ENCODE measurements around the gene ALG9. TPM values are rescaled to one million over a fixed set of nuclear protein-coding genes. Genes with fewer than 3 reads are reported as not detected.

Gene ALG9
- total RNA-seq, 1 donor from 2014 or later, result 44.0 TPM

GRCh38 chr11:111770581-111771134 lies 100.7 kb downstream of the ALG9 start:
- no peak for DNase-seq (ENCODE audit: extremely low spot score, unreplicated experiment)
- no peak overlapping the region for H3K4me3 Mint-ChIP-seq
- H3K4me1 Mint-ChIP-seq (ENCODE audit: unreplicated experiment), result peaks cover 10% of the 10 kb centered on the region
- H3K27ac Mint-ChIP-seq, result peak overlapping the region; percentile 3
- no peaks in the 10 kb centered on the region for H3K27me3 Mint-ChIP-seq
- no peaks in the 10 kb centered on the region for H3K36me3 Mint-ChIP-seq
- TF ChIP-seq CTCF (conservative IDR thresholded peaks at IDR 0.05), result no peak
- H3K9me3 Mint-ChIP-seq, result no peaks in the 10 kb centered on the region

DNA sequence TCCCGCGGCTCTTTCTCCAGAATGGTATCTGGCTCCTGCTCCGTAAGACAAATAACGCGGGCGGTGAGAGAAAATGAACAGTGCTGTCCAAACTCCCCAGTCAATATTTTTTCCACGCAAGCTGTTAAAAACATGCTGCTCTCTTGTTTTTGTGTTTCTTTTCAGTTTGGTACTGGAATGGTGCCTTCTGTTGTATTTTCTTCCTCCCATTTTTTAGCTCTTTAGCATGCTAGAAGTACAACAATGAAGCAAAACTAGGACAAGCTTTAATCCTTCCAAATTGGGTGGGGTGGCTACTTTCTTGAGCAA lies 104.6 kb downstream of the ALG9 start:
- Mint-ChIP-seq H3K4me1 (ENCODE audit: unreplicated experiment) (peaks cover 24% of the 10 kb centered on the region), H3K9me3 (no peaks in the 10 kb centered on the region), H3K4me3 (peak overlapping the region; percentile 93), H3K36me3 (peaks cover 11% of the 10 kb centered on the region), H3K27me3 (no peaks in the 10 kb centered on the region), H3K27ac (peak overlapping the region; percentile 88)
- no peak for DNase-seq (ENCODE audit: extremely low spot score, unreplicated experiment)
- no peak for TF ChIP-seq CTCF (conservative IDR thresholded peaks at IDR 0.05)

DNA sequence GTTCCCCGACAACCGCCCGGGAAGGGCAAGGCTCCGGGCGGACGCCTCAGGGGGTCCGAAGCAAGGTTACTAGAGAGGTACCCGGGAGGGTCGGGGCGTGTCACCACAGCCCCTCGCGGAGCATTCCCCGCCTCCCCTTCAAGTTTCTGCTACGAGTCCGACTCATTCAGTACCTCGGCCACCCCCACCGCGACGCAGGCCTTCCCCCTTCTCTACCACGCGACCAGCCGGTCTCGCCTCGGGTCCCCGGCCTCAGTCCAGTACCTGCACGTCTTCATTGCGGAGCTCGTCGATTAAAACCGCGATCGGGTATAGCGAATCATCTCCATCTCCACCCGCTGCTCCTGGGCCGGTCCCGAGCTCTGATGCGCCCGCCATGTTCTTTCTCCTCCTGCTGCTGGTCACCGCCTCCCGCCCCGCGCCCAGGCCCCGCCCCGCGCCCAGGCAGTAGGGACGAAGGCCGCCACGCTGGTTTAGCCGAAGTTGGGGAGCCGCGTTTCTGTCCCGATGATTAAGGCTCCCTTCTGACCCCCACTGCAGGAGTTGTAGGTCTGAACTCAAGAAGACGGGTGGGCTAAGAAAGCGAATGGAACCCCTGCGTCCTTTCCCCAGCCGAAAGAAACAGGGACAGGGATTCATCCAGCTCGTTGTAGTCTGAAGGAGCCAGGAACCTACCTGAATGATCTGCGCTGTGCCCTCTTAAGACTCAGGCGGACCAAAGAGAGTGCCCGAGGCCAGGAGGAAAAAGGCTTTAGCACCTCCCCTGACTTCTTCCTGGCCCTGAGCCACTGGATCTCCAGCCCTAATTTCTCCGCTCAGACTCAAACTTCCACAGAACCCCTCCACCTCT lies 105.2 kb downstream of the ALG9 start, which contains the start of gene PPP2R1B:
Gene PPP2R1B, minus strand, starts transcription at position 406 of the 850 bp plus-strand sequence. Its CDS starts 28 bp downstream, at position 378.
- Mint-ChIP-seq H3K4me1 (ENCODE audit: unreplicated experiment) (peaks cover 24% of the 10 kb centered on the region), H3K9me3 (no peaks in the 10 kb centered on the region), H3K27ac (peak within 1 kb of the TSS; percentile 88), H3K27me3 (no peaks in the 10 kb centered on the region), H3K36me3 (peaks cover 13% of the 10 kb centered on the region), H3K4me3 (peak within 1 kb of the TSS; percentile 93)
- peak; percentile 77 for DNase-seq (ENCODE audit: extremely low spot score, unreplicated experiment)
- TF ChIP-seq CTCF (conservative IDR thresholded peaks at IDR 0.05), result no peak

GRCh38 chr11:111765320-111765983 lies 105.9 kb downstream of the ALG9 start:
- Mint-ChIP-seq H3K4me3 (peak overlapping the region; percentile 93), H3K36me3 (peaks cover 16% of the 10 kb centered on the region), H3K9me3 (no peaks in the 10 kb centered on the region)

DNA sequence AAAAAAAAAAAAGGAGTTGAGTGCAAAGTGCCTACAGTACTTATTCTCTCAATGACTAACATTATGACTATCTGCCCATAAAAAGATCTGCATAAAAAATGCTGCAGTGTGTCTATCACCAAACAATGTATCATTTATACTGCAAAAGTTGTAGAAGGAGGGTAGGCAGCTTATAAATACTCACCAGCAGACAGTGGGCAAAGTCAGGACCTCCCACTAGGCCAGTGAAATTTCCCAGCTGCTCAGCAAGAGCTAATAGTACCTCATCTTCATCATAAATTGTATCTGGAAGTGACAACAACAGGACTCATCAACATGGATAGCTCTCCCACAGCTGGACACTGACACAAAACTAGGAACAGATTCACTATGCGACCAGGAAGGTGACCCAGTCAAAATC lies 106.8 kb downstream of the ALG9 start:
- Mint-ChIP-seq H3K9me3 (no peaks in the 10 kb centered on the region), H3K36me3 (peaks cover 20% of the 10 kb centered on the region), H3K4me3 (peak overlapping the region; percentile 93), H3K4me1 (ENCODE audit: unreplicated experiment) (peaks cover 20% of the 10 kb centered on the region), H3K27ac (peak overlapping the region; percentile 88), H3K27me3 (no peaks in the 10 kb centered on the region)
- TF ChIP-seq CTCF (conservative IDR thresholded peaks at IDR 0.05), result no peak
- DNase-seq (ENCODE audit: extremely low spot score, unreplicated experiment), result no peak

More at GRCh38 chr11:111765320-111765983, 105.9 kb downstream of the ALG9 start:
- Mint-ChIP-seq H3K4me1 (ENCODE audit: unreplicated experiment) (peaks cover 20% of the 10 kb centered on the region), H3K27ac (peak overlapping the region; percentile 88), H3K27me3 (no peaks in the 10 kb centered on the region)
- no peak for DNase-seq (ENCODE audit: extremely low spot score, unreplicated experiment)
- TF ChIP-seq CTCF (conservative IDR thresholded peaks at IDR 0.05), result no peak

Measured in type B pancreatic cell (in vitro differentiated cells).